ENCODE measurements around the gene IFT52.
A peak's percentile ranks its signal among the peaks of the same experiment; 100 is the strongest.
"Not testable (repeated sequence)": the region's sequence is repeated elsewhere in the genome, so short reads cannot be mapped to it uniquely, and the experiment has no call there.

IFT52 gene

DNA sequence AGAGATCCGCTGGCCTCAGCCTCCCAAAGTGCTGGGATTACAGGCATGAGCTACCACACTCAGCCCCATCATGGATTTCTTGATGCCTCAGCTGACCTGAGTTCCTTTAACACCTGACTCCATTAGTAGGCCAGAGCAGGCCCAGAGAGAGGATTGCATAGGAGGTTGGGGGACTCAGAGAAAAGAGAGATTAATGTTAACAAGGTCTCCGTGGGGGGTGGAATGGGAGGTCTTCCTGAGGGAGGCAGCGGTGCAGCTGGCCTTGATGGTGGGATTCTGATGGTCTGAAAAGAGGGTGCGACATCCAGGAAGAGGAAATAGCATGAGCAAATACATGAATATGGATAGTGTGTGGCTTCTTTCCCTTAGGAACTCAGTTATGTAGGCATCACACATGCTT is 22.0 kb upstream of the IFT52 start:
- DNase-seq, result no peak

DNA sequence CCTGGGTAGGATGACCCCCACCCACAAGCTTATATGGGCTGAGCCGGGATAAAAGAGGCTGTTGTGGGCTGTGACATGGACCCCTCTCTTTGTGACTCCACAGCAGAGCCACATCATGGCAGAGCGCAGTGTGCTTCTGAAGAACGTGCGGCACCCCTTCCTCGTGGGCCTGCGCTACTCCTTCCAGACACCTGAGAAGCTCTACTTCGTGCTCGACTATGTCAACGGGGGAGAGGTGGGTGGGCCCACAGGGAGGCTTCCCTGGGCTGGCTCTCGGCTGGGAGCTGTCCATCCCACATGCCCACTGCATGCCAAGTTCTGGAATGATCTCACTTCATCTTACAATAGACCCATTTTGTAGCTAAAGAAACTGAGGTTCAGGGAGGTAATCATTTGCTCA is 21.5 kb upstream of the IFT52 start:
- no peak for DNase-seq

DNA sequence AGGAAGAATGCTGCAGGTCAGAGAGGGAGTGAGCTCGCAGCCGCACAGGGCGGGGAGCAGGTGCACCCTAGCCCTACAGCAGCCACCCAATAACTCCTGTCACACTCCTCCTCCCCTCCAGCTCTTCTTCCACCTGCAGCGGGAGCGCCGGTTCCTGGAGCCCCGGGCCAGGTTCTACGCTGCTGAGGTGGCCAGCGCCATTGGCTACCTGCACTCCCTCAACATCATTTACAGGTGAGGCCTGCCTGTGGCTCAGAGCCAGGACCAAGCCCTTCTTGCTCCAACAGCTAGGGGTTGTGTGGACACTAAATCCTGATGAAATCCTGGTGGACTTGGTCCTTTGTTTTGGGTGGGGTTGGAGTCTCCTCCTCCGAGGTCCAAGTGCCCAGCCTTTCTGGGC is 20.2 kb upstream of the IFT52 start:
- DNase-seq, result no peak

DNA sequence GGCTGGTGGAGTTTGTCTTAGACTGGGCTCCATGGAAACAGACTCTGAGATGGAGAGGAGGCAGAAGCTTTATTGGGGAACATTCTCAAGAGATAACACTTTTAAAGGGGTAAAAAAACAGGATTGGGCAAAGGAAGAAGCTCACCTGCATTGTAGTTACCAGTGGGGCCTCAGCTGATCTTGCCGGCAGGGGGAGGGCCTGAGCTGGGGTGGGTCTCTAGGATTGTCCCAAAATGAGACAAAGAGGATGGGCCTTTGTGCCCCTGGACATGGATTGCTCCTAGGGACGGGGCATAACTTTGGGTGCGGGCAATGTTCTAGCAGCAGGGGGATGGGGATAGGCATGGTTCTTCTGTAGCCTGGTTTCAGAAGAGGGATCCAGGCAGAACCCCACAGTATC is 19.4 kb upstream of the IFT52 start:
- DNase-seq, result no peak

DNA sequence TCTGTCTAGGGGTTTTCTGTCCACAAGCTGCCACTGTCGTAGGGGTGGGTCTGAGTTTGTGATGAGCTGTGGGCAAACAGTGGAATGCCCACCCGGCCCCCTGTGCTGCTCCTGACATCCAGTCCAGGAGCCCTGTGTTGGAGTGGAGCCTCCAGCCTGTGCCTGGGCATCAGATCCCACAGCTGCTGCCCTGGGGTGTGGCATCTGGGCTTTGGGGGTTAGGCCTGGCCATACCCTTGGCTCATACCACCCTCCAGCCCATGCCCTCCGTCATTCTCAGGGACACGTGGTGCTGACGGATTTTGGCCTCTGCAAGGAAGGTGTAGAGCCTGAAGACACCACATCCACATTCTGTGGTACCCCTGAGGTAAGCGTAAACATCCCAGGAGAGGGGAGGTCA is 19.0 kb upstream of the IFT52 start:
- no peak for DNase-seq

DNA sequence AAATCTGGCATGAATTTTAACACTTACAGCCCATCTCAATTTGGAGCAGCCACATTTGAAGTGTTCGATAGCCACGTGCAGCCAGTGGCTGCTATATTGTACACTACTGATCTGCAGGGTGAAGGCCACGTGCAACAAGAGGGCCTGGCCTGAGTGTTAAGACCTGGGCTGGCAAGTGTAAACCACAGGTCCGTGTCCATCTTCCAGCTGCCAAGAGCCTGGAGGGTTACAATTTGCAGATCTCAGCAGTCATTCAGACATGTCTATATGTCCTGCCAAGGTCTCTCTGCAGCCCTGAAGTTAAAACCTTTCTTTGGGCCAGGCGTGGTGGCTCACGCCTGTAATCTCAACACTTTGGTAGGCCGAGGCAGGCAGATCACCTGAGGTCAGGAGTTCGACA is 17.8 kb upstream of the IFT52 start:
- DNase-seq, result no peak

DNA sequence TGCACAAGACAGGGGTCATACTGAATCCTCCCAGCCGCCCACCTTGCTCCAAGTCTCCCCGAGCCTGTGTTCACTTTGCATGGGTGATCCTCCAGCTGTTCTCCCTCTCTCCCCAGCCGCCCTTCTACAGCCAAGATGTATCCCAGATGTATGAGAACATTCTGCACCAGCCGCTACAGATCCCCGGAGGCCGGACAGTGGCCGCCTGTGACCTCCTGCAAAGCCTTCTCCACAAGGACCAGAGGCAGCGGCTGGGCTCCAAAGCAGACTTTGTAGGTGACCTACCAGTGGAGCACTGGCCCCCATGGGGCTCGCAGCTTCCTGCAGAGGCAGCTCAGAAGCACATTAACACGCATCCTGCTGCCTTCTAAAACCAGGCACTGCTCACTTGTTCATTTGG is 14.6 kb upstream of the IFT52 start:
- no peak for DNase-seq

DNA sequence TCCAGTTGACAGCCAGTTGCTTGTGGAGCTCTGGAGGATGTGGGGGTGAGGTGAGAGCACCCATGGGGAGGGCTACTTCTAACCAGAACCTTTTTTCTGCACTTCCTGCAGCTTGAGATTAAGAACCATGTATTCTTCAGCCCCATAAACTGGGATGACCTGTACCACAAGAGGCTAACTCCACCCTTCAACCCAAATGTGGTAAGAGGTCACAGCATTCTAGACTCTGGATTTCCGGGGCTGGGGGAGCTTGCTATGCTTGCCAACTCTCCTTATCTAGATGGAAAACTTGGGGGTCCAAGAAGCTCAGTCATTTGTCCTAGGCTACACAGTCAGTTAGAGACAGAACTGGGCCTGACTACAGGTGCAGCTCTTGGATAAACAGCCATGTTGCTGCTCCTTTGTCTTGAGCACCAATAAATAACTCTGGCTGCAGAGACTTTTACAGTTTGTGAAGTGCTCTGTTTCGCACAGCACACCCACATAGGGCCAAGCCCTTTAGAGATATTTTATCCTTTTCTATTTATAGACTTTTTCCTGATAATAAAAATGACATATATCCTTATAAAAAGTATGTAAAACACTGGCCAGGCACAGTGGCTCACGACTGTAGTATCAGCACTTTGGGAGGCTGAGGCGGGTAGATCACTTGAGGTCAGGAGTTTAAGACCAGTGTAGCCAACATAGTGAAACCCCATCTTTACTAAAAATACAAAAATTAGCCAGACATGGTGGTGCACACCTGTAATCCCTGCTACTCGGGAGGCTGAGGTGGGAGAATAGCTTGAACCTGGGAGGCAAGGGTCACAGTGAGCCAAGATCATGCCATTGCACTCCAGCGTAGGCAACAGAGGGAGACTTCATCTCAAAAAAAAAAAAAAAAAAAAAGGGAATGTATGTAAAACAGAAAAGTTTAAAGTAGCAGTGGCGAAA is 10.6 kb upstream of the IFT52 start:
- DNase-seq, result no peak

DNA sequence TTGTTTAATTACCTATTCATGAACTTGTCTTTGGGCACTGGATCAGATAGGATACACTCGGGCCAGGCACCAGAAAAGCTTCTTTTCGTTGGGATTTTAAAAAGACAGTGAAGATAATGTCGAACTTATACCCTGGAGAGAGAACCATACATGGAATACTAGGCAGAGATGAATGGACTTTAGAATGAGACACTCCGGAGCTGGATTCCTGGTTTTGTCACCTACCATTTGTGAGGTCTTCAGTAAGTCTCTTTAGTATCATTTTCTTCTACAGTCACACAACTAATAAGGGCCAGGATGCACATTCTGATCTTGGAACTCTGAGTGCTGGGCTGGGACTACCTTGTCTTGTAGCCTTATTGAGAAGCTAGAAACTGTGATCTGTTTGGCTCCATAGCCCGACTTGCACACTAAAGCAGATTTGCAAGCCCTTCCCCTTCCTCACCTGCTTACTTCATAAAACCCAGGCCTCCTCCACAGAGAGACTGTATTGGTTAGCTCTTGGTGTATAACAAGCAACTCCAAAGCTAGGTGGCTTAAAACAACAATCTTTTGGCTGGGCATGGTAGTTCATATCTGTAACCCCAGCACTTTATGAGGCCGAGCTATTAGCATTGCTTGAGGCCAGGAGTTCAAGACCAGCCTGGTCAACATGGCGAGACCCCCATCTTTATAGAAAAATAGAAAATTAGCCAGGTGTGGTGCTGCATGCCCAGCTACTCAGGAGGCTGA is 7.4 kb upstream of the IFT52 start:
- no peak for DNase-seq

DNA sequence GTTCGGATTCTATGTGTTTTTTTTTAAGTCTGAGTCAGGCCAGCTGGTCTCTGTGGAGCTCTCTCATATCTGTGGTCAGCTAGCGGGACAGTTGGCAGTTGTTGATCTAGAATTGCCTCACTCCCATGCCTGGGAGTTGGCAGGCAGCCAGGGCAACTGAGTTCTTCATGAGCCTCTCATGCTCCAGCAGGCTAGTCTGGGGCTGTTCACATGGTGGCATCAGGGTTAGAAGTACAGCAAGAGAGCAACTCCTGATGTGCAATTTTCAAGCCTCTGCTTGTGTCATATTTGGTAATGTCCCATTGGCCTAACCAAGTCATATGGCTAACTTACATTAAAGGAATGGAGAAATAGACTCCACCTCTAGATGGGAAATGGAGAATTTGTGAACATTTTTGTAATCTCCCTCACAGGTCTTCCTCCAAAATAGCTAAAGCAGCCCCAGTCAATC is 6.7 kb upstream of the IFT52 start:
- no peak for DNase-seq

DNA sequence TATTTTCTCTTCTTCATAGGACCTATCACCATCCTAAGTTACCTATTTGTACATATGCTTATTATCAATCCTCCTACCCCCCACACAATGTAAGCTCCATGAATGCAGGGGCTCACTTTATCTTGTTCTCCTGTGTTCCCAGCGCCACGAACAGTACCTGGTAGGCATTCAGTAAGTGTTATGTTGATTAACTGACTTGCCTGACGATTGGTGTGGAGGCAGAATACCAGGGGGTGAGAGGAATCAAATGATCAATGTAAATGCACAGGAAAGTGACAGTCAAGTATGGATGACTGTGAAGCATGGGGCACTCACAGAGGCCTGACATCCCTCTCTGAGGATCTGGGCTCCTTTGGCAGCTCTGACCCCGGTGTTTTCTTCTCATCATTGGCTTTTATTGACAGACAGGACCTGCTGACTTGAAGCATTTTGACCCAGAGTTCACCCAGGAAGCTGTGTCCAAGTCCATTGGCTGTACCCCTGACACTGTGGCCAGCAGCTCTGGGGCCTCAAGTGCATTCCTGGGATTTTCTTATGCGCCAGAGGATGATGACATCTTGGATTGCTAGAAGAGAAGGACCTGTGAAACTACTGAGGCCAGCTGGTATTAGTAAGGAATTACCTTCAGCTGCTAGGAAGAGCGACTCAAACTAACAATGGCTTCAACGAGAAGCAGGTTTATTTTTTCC is 6.1 kb upstream of the IFT52 start:
- DNase-seq, result no peak

DNA sequence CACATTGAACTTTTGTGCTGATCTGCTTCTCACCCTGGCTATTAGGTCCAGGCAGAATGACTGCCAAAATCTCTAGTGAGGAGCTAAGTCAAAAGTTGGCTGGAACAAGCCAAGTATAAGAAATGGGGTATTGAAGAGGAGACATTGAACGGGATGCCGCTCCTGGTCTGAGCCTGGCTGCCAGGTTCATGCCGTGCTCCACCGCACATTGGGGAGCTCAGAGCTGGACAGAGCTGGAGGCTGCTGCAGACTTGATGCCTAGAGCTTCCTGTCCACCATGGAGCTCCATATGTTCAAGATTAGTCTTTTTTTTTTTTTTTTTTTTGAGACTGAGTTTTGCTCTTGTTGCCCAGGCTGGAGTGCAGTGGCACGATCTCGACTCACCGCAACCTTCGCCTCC is 4.1 kb upstream of the IFT52 start:
- DNase-seq, result no peak

DNA sequence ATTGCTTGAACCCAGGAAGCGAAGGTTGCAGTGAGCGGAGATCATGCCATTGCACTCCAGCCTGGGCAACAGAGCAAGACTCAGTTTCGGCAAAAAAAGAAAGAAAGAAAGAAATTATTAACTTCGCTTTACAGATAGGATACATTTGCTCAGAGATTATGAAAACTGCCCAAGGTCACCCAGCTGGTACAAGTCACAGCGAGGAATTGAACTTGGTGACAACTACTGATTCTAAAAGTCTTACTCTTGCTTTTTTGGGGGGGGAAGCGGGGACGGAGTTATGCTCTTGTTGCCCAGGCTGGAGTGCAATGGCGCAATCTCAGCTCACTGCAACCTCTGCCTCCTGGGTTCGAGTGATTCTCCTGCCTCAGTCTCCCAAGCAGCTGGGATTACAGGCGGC is 2.2 kb upstream of the IFT52 start:
- DNase-seq, result not testable (repeated sequence)

DNA sequence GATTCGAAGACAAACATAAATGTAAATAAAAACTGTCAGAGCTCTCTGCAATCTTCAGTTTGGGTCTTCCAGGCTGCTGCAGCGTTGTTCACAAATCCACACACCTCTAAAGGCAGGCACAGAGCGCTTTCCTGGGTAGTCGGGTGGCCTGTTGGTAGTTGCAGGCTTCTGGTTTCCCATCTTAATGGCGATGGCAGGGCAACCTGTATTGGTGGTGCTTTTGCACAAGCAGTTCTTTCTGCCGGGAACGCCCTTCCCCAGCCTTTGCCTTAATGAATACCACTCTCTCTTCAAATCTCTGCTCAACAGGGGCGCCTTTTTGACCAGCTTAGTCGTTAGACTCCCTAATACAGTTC is 723 bp upstream of the IFT52 start:
- DNase-seq, result peak; percentile 43

DNA sequence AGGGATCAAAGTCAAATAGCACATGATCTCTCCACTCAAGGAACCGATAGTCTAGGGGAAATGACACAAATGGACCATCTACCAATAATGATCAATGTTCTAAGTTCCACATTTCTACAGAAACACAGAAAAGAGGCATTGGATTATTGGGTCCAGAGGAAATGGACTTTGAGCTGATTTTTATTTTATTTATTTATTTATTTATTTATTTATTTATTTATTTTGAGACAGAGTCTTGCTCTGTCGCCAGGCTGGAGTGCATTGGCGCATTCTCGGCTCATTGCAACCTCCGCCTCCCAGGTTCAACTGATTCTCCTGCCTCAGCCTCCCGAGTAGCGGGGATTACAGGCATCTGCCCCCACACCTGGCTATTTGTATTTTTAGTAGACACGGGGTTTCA is 11.2 kb downstream of the IFT52 start:
- not testable (repeated sequence) for DNase-seq

DNA sequence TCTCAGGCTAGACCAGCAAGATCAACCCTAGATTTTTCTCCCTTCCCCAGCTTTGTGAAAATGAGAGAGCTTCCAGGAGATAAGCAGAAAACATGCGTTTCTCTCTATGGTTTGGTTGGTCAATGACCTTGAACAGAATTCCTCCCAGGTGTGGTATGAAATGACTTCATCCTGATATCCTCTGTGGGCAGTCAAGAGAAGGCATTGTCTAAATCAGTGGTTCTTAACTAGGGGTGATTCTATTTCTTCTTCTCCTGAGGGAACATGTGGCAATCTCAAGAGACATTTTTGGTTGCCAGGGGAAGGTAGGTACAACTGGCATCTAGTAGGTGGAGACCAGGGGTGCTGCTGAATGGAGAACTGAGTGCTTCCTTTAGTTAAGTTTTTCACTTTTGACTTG is 12.4 kb downstream of the IFT52 start:
- no peak for DNase-seq

DNA sequence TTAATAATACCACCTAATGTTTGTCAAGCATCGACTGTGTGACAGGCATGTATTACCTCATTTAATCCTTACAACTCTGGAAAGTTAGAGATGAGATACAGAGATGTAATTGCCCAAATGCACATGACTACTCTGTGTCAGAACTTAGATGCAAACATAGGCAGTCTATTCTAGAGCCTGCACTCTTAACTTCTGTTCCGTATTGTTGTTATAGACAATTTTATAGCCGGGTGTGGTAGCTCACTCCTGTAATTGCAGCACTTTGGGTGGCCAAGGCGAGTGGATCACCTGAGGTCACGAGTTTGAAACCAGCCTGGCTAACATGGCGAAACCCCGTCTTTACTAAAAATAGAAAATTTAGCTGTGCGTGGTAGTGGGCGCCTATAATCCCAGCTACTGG is 15.0 kb downstream of the IFT52 start:
- DNase-seq, result no peak

DNA sequence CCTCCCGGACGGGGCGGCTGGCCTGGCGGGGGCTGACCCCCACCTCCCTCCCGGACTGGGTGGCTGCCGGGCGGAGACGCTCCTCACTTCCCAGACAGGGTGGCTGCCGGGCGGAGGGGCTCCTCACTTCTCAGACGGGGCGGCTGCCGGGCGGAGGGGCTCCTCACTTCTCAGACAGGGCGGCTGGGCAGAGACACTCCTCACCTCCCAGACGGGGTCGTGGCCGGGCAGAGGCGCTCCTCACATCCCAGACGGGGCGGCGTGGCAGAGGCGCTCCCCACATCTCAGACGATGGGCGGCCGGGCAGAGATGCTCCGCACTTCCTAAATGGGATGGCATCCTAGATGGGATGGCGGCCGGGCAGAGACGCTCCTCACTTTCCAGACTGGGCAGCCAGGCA is 16.5 kb downstream of the IFT52 start:
- DNase-seq, result not testable (repeated sequence)

DNA sequence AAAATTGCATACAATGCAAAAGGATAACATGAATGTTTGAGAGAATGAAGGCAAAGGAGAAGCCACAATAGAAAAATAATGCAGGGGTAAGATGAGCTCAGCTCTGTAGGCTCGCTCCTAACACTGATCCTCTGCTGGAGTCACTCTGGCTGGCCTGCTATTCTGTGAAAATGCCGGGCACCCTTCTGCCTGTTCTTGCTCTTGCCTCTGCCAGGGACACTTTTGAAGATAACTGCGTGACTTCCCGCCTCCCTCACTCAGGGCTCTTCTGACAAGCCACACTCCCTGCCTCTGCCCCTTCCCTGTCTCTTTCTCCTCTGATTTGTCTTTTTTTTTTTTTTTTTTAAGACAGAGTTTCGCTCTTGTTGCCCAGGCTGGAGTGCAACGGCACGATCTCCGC is 40.9 kb downstream of the IFT52 start:
- no peak for DNase-seq

DNA sequence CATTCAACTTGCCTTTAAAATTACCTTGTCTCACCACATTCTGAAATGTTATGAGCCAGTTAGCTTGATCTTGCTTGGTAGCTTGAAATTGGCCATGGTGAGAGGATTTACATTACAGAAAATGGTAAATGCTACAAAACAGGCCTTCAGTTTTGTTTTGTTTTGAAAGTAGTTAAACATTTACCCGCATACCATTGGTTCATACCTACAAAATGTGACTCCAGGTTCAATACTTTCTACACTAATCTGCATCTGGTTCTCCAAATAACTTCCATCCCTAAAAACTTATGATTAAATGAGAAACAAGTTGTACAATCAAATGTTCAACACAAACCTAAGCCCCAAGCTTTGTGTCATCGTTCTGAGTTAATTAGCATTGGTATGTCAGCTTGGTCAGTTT is 45.7 kb downstream of the IFT52 start:
- no peak for DNase-seq

DNA sequence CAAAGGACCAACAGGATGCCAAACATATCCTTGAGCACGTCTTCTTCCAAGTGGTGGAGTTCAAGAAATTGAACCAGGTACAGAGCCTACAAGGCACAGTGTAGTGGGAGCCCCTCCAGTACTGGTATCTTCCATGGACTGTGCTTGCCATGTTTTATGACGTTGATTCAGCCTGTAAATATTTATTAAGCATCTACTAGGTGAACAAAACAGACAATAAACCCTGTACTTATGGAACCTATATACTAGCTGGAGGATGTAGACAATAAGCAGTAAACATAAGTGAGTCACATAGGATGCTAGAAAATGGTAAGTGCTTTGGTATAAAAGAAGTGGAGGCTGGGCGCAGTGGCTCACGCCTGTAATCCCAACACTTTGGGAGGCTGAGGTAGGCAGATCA is 51.8 kb downstream of the IFT52 start:
- DNase-seq, result no peak

DNA sequence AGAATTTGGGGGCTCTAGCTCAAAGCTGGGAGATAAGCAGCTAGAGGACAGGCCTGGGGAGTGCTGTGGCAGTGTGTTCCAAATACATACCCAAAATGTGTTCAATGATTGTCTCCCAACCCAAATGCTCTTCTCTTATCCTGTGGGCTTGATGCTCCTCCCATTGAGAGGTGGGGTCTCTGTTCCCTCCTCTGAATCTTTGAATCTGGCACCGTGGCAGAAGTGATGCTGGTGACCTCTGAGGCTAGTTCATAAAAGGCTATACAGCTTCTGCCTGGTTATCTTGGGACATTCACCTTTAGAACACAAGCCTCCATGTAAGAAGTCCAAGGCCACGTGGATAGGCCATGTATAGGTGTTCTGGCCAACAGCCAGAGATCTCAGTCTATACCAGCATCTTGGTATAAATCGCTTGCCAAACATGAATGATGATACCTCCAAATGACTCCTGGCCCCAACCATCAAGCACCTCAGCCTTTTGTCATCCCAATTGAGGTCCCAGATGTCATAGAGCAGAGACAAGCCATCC is 60.3 kb downstream of the IFT52 start:
- no peak for DNase-seq

DNA sequence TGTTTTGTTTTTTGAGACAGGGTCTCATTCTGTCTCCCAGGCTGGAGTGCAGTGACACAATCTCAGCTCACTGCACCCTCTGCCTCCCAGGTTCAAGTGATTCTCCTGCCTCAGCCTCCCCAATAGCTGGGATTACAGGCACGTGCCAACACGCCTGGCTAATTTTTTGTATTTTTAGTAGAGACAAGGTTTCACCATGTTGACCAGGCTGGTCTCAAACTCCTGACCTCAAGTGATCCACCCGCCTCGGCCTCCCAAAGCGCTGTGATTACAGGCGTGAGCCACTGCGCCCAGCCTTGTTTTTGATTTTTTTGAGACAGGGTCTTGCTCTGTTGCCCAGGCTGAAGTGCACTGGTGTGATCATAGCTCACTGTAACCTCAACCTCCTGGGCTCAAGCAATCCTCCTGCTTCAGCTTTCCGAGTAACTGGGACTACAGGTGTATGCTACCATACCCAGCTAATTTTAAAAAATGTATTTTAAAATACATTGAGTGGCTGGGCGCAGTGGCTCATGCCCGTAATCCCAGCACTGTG is 61.0 kb downstream of the IFT52 start:
- not testable (repeated sequence) for DNase-seq

Measured in NCI-H1105 (cell line).